NCI-H146 treated with DMSO at 0.1 percent for 48 hours (cell line): ENCODE measurements around the gene DNAH10.
"Not testable (repeated sequence)": the region's sequence is repeated elsewhere in the genome, so short reads cannot be mapped to it uniquely, and the experiment has no call there.

ENCODE experiments used
- DNase-seq: peaks from one replicate; lab custom pipeline; 2025; ENCODE audit not compliant: unreplicated experiment; lab: John Stamatoyannopoulos, UW

The DNAH10 gene

GRCh38 chr12:123945287-123946151, 183.4 kb downstream of the DNAH10 start:
- DNase-seq: no peak

GRCh38 chr12:123946152-123946515, 184.0 kb downstream of the DNAH10 start:
- DNase-seq: no peak

GRCh38 chr12:123946516-123947505, 184.7 kb downstream of the DNAH10 start:
- not testable (repeated sequence) for DNase-seq

GRCh38 chr12:123947531-123947930, 185.4 kb downstream of the DNAH10 start:
- not testable (repeated sequence) for DNase-seq

- DNase-seq: no peak
Measured at GRCh38 chr12:123948401-123948795, 186.3 kb downstream of the DNAH10 start.

GRCh38 chr12:123948796-123949769, 187.0 kb downstream of the DNAH10 start:
- no peak for DNase-seq

- DNase-seq: no peak
Measured at GRCh38 chr12:123949770-123950165, 187.7 kb downstream of the DNAH10 start.

GRCh38 chr12:123950476-123951349, 188.6 kb downstream of the DNAH10 start:
- DNase-seq: no peak

GRCh38 chr12:123951467-123951866, 189.4 kb downstream of the DNAH10 start:
- DNase-seq: no peak

- no peak for DNase-seq
Measured at GRCh38 chr12:123952037-123952436, 189.9 kb downstream of the DNAH10 start.

- no peak for DNase-seq
Measured at GRCh38 chr12:123954647-123955350, 192.7 kb downstream of the DNAH10 start.

GRCh38 chr12:123956249-123956648, 194.1 kb downstream of the DNAH10 start:
- no peak for DNase-seq

GRCh38 chr12:123957196-123957595, 195.1 kb downstream of the DNAH10 start:
- DNase-seq: no peak

GRCh38 chr12:123958462-123958861, 196.4 kb downstream of the DNAH10 start:
- DNase-seq: no peak

- no peak for DNase-seq
Measured at GRCh38 chr12:123958876-123959275, 196.8 kb downstream of the DNAH10 start.

- DNase-seq: no peak
Measured at GRCh38 chr12:123960029-123960735, 198.1 kb downstream of the DNAH10 start.

- DNase-seq: peak; percentile 51
Measured at GRCh38 chr12:123960856-123961255, 198.8 kb downstream of the DNAH10 start.

- DNase-seq: no peak
Measured at GRCh38 chr12:123961585-123962345, 199.7 kb downstream of the DNAH10 start.
